ENCODE measurements around the gene CFD. TPM values are rescaled to one million over a fixed set of nuclear protein-coding genes. Genes with fewer than 3 reads are reported as not detected.
"Not testable (repeated sequence)": the region's sequence is repeated elsewhere in the genome, so short reads cannot be mapped to it uniquely, and the experiment has no call there.

Gene CFD
- total RNA-seq, 1 experiment from 2014 or later: 1.9 TPM

DNA sequence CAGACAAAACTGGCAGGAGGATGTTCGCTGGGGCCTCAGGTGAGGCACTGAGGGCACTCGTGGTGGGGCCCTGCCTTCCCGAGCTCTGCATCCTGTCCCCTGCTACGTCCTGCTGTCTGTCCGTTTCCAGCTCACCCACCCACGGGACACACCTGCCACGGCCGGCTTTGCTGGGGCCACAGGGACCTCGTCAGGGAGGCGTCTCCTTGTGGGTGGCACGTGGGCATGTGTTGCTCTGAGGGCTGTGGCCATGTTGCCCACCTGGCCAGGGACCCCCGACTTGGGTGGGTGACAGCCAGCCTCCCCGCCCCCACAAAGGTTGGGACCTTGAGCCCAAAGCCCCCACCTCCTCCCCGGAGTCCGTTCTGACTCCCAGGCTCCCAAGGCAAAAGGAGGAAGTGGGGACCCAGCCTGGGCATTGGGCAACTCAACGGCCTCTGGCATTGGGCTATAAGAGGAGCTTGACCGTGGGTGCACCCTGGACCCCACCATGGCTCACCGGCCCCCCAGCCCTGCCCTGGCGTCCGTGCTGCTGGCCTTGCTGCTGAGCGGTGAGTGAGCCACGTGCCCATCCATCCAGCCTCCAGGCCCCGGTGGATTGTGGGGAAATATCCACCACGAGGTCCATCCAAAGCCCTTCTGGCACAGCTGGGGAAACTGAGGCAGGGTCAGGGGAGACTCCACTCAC is 18.8 kb upstream of the CFD start, which contains the start of gene PRTN3:
PRTN3 (plus strand) TSS at position 481 of the 688 bp plus-strand sequence; CDS start at position 491, 10 bp downstream.
- H3K9me3 ChIP-seq (ENCODE audit: control insufficient read depth, low read depth, low read length): no peaks in the 10 kb centered on the region
- H3K79me2 ChIP-seq (ENCODE audit: insufficient read depth, low read length): no peaks in the 10 kb centered on the region
- H3K9ac ChIP-seq (ENCODE audit: extremely low read depth, insufficient read length, low read length): no peak within 1 kb of the TSS
- DNase-seq: no peak
- no peak within 1 kb of the TSS for H2BK12ac ChIP-seq (ENCODE audit: insufficient read length, low read depth, low read length)
- Mint-ChIP-seq H3K4me1 (peaks cover under 1 to 5% of the 10 kb centered on the region in 2 experiments; a peak in 2 of 4 replicates), H3K27ac (no peak within 1 kb of the TSS; a peak in 1 of 7 replicates), H3K9me3 (peaks cover 0 to 4% of the 10 kb centered on the region in 2 experiments; a peak in 3 of 5 replicates), H3K36me3 (ENCODE audit: insufficient read depth in 1 of 3, low read depth in 3 of 3) (no peaks in the 10 kb centered on the region; a peak in 1 of 7 replicates), H3K27me3 (ENCODE audit: low read depth) (peaks cover 47% of the 10 kb centered on the region), H3K4me3 (no peak within 1 kb of the TSS; a peak in 1 of 5 replicates)
- no peak within 1 kb of the TSS for H2BK120ac ChIP-seq (ENCODE audit: low read depth, low read length, poor library complexity, severe bottlenecking)
- H3K4ac ChIP-seq (ENCODE audit: low read depth, low read length): no peak within 1 kb of the TSS
- H3K79me1 ChIP-seq (ENCODE audit: insufficient read depth, low read depth, low read length, poor library complexity, severe bottlenecking): no peaks in the 10 kb centered on the region
- peaks cover 2% of the 10 kb centered on the region for H3K23me2 ChIP-seq (ENCODE audit: insufficient read length, low read depth, low read length, poor library complexity, severe bottlenecking)
- H2AK5ac ChIP-seq (ENCODE audit: insufficient read length, low read length): no peak within 1 kb of the TSS
- no peaks in the 10 kb centered on the region for H3K4me1 ChIP-seq (ENCODE audit: insufficient read depth, low read length)
- H2BK15ac ChIP-seq (ENCODE audit: low read depth, low read length): no peak within 1 kb of the TSS
- no peak within 1 kb of the TSS for H3K14ac ChIP-seq (ENCODE audit: insufficient read depth, low read length)
- no peak within 1 kb of the TSS for H2AFZ ChIP-seq (ENCODE audit: low read length)
- H4K5ac ChIP-seq (ENCODE audit: insufficient read length, low read depth, low read length): no peak within 1 kb of the TSS
- no peak within 1 kb of the TSS for H3K4me2 ChIP-seq (ENCODE audit: insufficient read depth, insufficient read length, low read length)
- H3K56ac ChIP-seq (ENCODE audit: insufficient read length, low read depth, low read length): no peak within 1 kb of the TSS
- H4K91ac ChIP-seq (ENCODE audit: insufficient read length, low read depth, low read length): no peak within 1 kb of the TSS
- H3K23ac ChIP-seq (ENCODE audit: insufficient read length, low read depth, low read length): no peak within 1 kb of the TSS
- no peak within 1 kb of the TSS for H2BK5ac ChIP-seq (ENCODE audit: insufficient read length, low read length)
- H4K8ac ChIP-seq (replicated peaks; ENCODE audit: insufficient read length, low read depth, low read length): no peak within 1 kb of the TSS
- H3K27me3 ChIP-seq (ENCODE audit: insufficient read depth, low read length): peaks cover 3% of the 10 kb centered on the region; the same call in 1 of the 2 replicates
- no peak within 1 kb of the TSS for H3K18ac ChIP-seq (ENCODE audit: insufficient read length, low read depth, low read length)
- no peak for TF ChIP-seq CTCF (conservative IDR thresholded peaks at IDR 0.05)
- no peak within 1 kb of the TSS for H2BK20ac ChIP-seq (ENCODE audit: low read depth, low read length, poor library complexity, severe bottlenecking)
- H3T11ph ChIP-seq (ENCODE audit: low read length): no peak within 1 kb of the TSS
- no peaks in the 10 kb centered on the region for H4K20me1 ChIP-seq (ENCODE audit: control insufficient read depth, insufficient read depth, insufficient read length)
- no peak within 1 kb of the TSS for H3K27ac ChIP-seq (ENCODE audit: insufficient read length, low read depth, low read length)
- no CpG with 5 or more reads among the region's 24 CpGs for WGBS (ENCODE audit: extremely low coverage, insufficient read length, low lambda C conversion rate)

- H3K9ac ChIP-seq (ENCODE audit: extremely low read depth, insufficient read length, low read length); H3K36me3 Mint-ChIP-seq (ENCODE audit: insufficient read depth in 1 of 3, low read depth in 3 of 3); H3K27ac Mint-ChIP-seq; H3T11ph ChIP-seq (ENCODE audit: low read length); H2BK15ac ChIP-seq (ENCODE audit: low read depth, low read length); H4K20me1 ChIP-seq (ENCODE audit: control insufficient read depth, insufficient read depth, insufficient read length); H3K23ac ChIP-seq (ENCODE audit: insufficient read length, low read depth, low read length); H4K91ac ChIP-seq (ENCODE audit: insufficient read length, low read depth, low read length); H3K9me3 ChIP-seq (ENCODE audit: control insufficient read depth, low read depth, low read length); H3K79me1 ChIP-seq (ENCODE audit: insufficient read depth, low read depth, low read length, poor library complexity, severe bottlenecking); H4K8ac ChIP-seq (replicated peaks; ENCODE audit: insufficient read length, low read depth, low read length); H2BK20ac ChIP-seq (ENCODE audit: low read depth, low read length, poor library complexity, severe bottlenecking); H2BK12ac ChIP-seq (ENCODE audit: insufficient read length, low read depth, low read length); H3K18ac ChIP-seq (ENCODE audit: insufficient read length, low read depth, low read length); H3K4ac ChIP-seq (ENCODE audit: low read depth, low read length); H3K27ac ChIP-seq (ENCODE audit: insufficient read length, low read depth, low read length); H2AK5ac ChIP-seq (ENCODE audit: insufficient read length, low read length); DNase-seq; H2BK5ac ChIP-seq (ENCODE audit: insufficient read length, low read length); H3K9me3 Mint-ChIP-seq; H3K23me2 ChIP-seq (ENCODE audit: insufficient read length, low read depth, low read length, poor library complexity, severe bottlenecking); H3K27me3 ChIP-seq (ENCODE audit: insufficient read depth, low read length); H3K4me1 ChIP-seq (ENCODE audit: insufficient read depth, low read length); H3K79me2 ChIP-seq (ENCODE audit: insufficient read depth, low read length); H3K56ac ChIP-seq (ENCODE audit: insufficient read length, low read depth, low read length); H3K4me2 ChIP-seq (ENCODE audit: insufficient read depth, insufficient read length, low read length); H3K14ac ChIP-seq (ENCODE audit: insufficient read depth, low read length); H2BK120ac ChIP-seq (ENCODE audit: low read depth, low read length, poor library complexity, severe bottlenecking); H4K5ac ChIP-seq (ENCODE audit: insufficient read length, low read depth, low read length); H2AFZ ChIP-seq (ENCODE audit: low read length): not testable (repeated sequence)
- Mint-ChIP-seq H3K27me3 (ENCODE audit: low read depth) (peaks cover 52% of the 10 kb centered on the region), H3K4me3 (peak overlapping the region in 1 of 2 experiments; percentile 73; a peak in 3 of 5 replicates), H3K4me1 (peaks cover 2 to 11% of the 10 kb centered on the region in 2 experiments; a peak in 2 of 4 replicates)
- WGBS (ENCODE audit: extremely low coverage, insufficient read length, low lambda C conversion rate): no CpG with 5 or more reads among the region's 7 CpGs
Observed at GRCh38 chr19:842802-843179, 16.7 kb upstream of the CFD start.

Data from H9 (cell line).